Heart right ventricle (tissue), 16 donors: Measurements from ENCODE around the gene PSME1. TPM values are rescaled to one million over a fixed set of nuclear protein-coding genes. Genes with fewer than 3 reads are reported as not detected.

Experiments used
- ATAC-seq, 8 donors: fragments of 200-7000 bp; cut with Tn5 transposase; one replicate each; pipeline ENCODE4 v1.9.1; 2020; ENCODE audit warnings: mild to moderate bottlenecking in 8 of 8, moderate library complexity in 8 of 8, moderate number of reproducible peaks in 1 of 8
- DNase-seq, 2 donors: peaks; one replicate each; pipeline ENCODE4 v3.0.0-alpha.2; 2020
- H3K27ac ChIP-seq, 10 donors: fragments of 200-600 bp; sonication (generic) in 2 of 10; one replicate each; pipeline versions ENCODE4 v1.5.0 to v1.8.0; 2020 to 2022; ENCODE audit warnings: mild to moderate bottlenecking in 3 of 10
- H3K27me3 ChIP-seq, 7 donors: fragments of 200-600 bp; one replicate each; pipeline ENCODE4 v1.8.0; 2021 to 2022; ENCODE audit warnings: mild to moderate bottlenecking in 2 of 7
- H3K36me3 ChIP-seq, 9 donors: fragments of 200-600 bp; sonication (generic) in 1 of 9; one replicate each; pipeline versions ENCODE4 v1.5.0 to v1.8.0; 2020 to 2022; ENCODE audit warnings: mild to moderate bottlenecking in 2 of 9
- H3K4me1 ChIP-seq, 9 donors: fragments of 200-600 bp; sonication (generic) in 1 of 9; one replicate each; pipeline versions ENCODE4 v1.5.0 to v1.8.0; 2020 to 2022; ENCODE audit warnings: mild to moderate bottlenecking in 4 of 9
- H3K4me3 ChIP-seq, 10 donors: fragments of 200-600 bp; sonication (generic) in 2 of 10; one replicate each; pipeline versions ENCODE4 v1.5.0 to v1.8.0; 2020 to 2022; ENCODE audit warnings: mild to moderate bottlenecking in 7 of 10, moderate library complexity in 2 of 10
- H3K9me3 ChIP-seq, 11 donors: fragments of 200-600 bp in 10 of 11; sonication (generic) in 2 of 11; one replicate each; pipeline versions ENCODE4 v1.5.0 to v1.8.0; 2013 to 2022; ENCODE audit warnings: mild to moderate bottlenecking in 2 of 11, control low read depth in 1 of 11, moderate library complexity in 1 of 11
- CTCF ChIP-seq, 9 donors: fragments of 200-600 bp; sonication (generic) in 2 of 9; IDR thresholded peaks; one replicate each; pipeline versions ENCODE4 v1.5.0 to v1.8.0; 2021 to 2022; ENCODE audit warnings: antibody characterized with exemption in 9 of 9, mild to moderate bottlenecking in 5 of 9, moderate library complexity in 1 of 9
- WGBS, 2 donors: extraction: QIAGEN DNeasy Blood & Tissue Kit; methylation state at CpG; one replicate each; pipeline ENCODE4 v1.1.7; 2013; ENCODE audit warnings: inconsistent platforms in 1 of 2; 5-methylcytosine and 5-hydroxymethylcytosine counted together
- intact Hi-C, 10 donors: fragments of 100-400 bp; cut with DNase I; formaldehyde crosslinking; loops; one replicate each; pipeline versions ENCODE4 v1.11.1 to v1.14.2; 2022
- polyA plus RNA-seq, 2 donors: library from polyadenylated mRNA; stranded (reverse); fragments of 200-250 nt; gene quantifications; one replicate each; pipeline ENCODE4 v1.2.3, GENCODE V29; 2013
- total RNA-seq, 10 donors: library from RNA; stranded (reverse); fragmentation: NEBNext Ultra II Directional in 3 of 10; extraction: Animal tissue kit (Norgen Biotek cat#: 25700) in 3 of 10; gene quantifications; one replicate each; pipeline versions ENCODE4 v1.2.1 to v1.2.4, GENCODE V29; 2021 to 2023
- donor health status: Arrhythmogenic right ventricular cardiomyopathy.
- donor health status: ischemic (EF 13 %, LVEDD 7.1; RV severe dilation, severe dysfunction).
- donor health status: healthy with polysubstance abuse.
- donor health status: DM: no; HTN: yes; CAD: no.
- donor health status: DM: no; HTN: no; CAD: no.
- donor health status: ischemic (EF 25% LVEDD 6.9; RV normal size, moderate dysfunction).
- donor health status: ischemic (EF 25% LVEDD 5.7; RV mildly dilated, moderate dysfunction).
- donor health status: healthy.
- donor health status: DM: yes; HTN: yes; CAD: no.
- donor health status: Ischemic cardiomyopathy.
- donor health status: ischemic (EF 35%, LVEDD 5.7; RV mildly dilated, moderate dysfunction).
- donor health status: nonischemic (EF 11% LVEDD 7.7; RV severe dilation, severe dysfunction).
- donor health status: DM: yes; HTN: yes; CAD: no.
- donor health status: PGD.
- donor health status: ischemic (EF 29% LVEDD 5.4; RV normal size, mild dysfunction).
- donor health status: nonischemic (EF 23%, LVEDD 6.1; RV moderate dilation, normal function).

PSME1 gene
- total and polyA plus RNA-seq, 12 donors = 84.3 to 341 (median 103) TPM

GRCh38 chr14:24132976-24133375, 3.0 kb upstream of the PSME1 start:
- Histone ChIP-seq H3K27me3 (no peaks in the 10 kb centered on the region), H3K9me3 (no peaks in the 10 kb centered on the region), H3K4me1 (peaks cover 21 to 58% (median 42%) of the 10 kb centered on the region in 9 donors), H3K36me3 (peaks cover 0 to 10% (median 4%) of the 10 kb centered on the region in 9 donors), H3K27ac (peak overlapping the region in 8 of 10 donors; percentile 92 to 98 (median 94)), H3K4me3 (peak overlapping the region in 7 of 10 donors; percentile 10 to 50 (median 41))
- 59 to 69% methylated on average over 2 of the region's 2 CpGs for WGBS, 2 donors
- intact Hi-C loops = no loop called here
- ATAC-seq = no peak
- no peak for TF ChIP-seq CTCF (IDR thresholded peaks at IDR 0.05)
- DNase-seq = no peak

GRCh38 chr14:24133735-24134134, 2.3 kb upstream of the PSME1 start:
- intact Hi-C loops = no loop called here
- Histone ChIP-seq H3K27ac (no peak overlapping the region), H3K27me3 (no peaks in the 10 kb centered on the region), H3K9me3 (no peaks in the 10 kb centered on the region), H3K4me3 (no peak overlapping the region), H3K36me3 (peaks cover 0 to 18% (median 11%) of the 10 kb centered on the region in 9 donors), H3K4me1 (peaks cover 21 to 64% (median 50%) of the 10 kb centered on the region in 9 donors)
- ATAC-seq = no peak
- no peak for TF ChIP-seq CTCF (IDR thresholded peaks at IDR 0.05)
- 94 to 100% methylated on average over 1 of the region's 1 CpG for WGBS, 2 donors
- no peak for DNase-seq

- no peaks in the 10 kb centered on the region for H3K27me3 ChIP-seq
- no peak for TF ChIP-seq CTCF (IDR thresholded peaks at IDR 0.05)
- H3K4me1 ChIP-seq = peaks cover 24 to 78% (median 63%) of the 10 kb centered on the region in 9 donors
- H3K4me3 ChIP-seq = peak overlapping the region; percentile 78 to 100 (median 99)
- intact Hi-C loops = no loop called here
- WGBS, 2 donors = 2 to 3% methylated on average over 9 of the region's 9 CpGs
- DNase-seq (no peak), ATAC-seq (no peak)
- no peaks in the 10 kb centered on the region for H3K9me3 ChIP-seq
- peaks cover 0 to 29% (median 20%) of the 10 kb centered on the region in 9 donors for H3K36me3 ChIP-seq
- peak overlapping the region; percentile 51 to 99 (median 95) for H3K27ac ChIP-seq
Measured at GRCh38 chr14:24135584-24135833, 485 bp upstream of the PSME1 start.

GRCh38 chr14:24136684-24137528, 912 bp downstream of the PSME1 start:
- Histone ChIP-seq H3K4me1 (peaks cover 11 to 69% (median 51%) of the 10 kb centered on the region in 9 donors), H3K27me3 (no peaks in the 10 kb centered on the region), H3K36me3 (peaks cover 0 to 29% (median 20%) of the 10 kb centered on the region in 9 donors), H3K4me3 (peak overlapping the region; percentile 78 to 100 (median 99)), H3K9me3 (no peaks in the 10 kb centered on the region), H3K27ac (peak overlapping the region; percentile 82 to 99 (median 96))
- intact Hi-C loops = no loop called here
- TF ChIP-seq CTCF (IDR thresholded peaks at IDR 0.05) = no peak
- no peak for ATAC-seq
- 38 to 39% methylated on average over 13 of the region's 13 CpGs for WGBS, 2 donors
- DNase-seq = no peak
